GM12865 (cell line): ENCODE data around the gene TTR.

Experiments
- DNase-seq: peaks from one replicate; pipeline ENCODE4 v3.0.0; 2010; ENCODE audit warnings: low read depth
- H3K4me3 ChIP-seq: 2 replicates; pipeline ENCODE4 v1.5.1; 2011; ENCODE audit warnings: mild to moderate bottlenecking, low read depth, low read length, control low read depth
- CTCF ChIP-seq: IDR thresholded peaks from 2 replicates; pipeline ENCODE4 v1.5.1; 2011; ENCODE audit warnings: low read length, control low read depth, low read depth, inconsistent platforms; ENCODE audit not compliant: insufficient read depth; ENCODE audit errors: missing control alignments

TTR gene

GRCh38 chr18:31576670-31577069 is 15.0 kb upstream of the TTR start:
- no peak overlapping the region for H3K4me3 ChIP-seq
- peak; percentile 70 for DNase-seq
- TF ChIP-seq CTCF = no peak

GRCh38 chr18:31577195-31577594 is 14.5 kb upstream of the TTR start:
- H3K4me3 ChIP-seq = no peak overlapping the region
- no peak for TF ChIP-seq CTCF
- peak; percentile 35 for DNase-seq

GRCh38 chr18:31578126-31578525 is 13.6 kb upstream of the TTR start:
- no peak for TF ChIP-seq CTCF
- no peak for DNase-seq
- H3K4me3 ChIP-seq = no peak overlapping the region

GRCh38 chr18:31579375-31579774 is 12.3 kb upstream of the TTR start:
- no peak for DNase-seq
- TF ChIP-seq CTCF = no peak
- H3K4me3 ChIP-seq = no peak overlapping the region

GRCh38 chr18:31581498-31582197 is 10.0 kb upstream of the TTR start:
- TF ChIP-seq CTCF = no peak
- no peak for DNase-seq
- H3K4me3 ChIP-seq = no peak overlapping the region

- no peak for TF ChIP-seq CTCF
- no peak for DNase-seq
- no peak overlapping the region for H3K4me3 ChIP-seq
Observed at GRCh38 chr18:31583185-31583854, 8.4 kb upstream of the TTR start.
